Heart left ventricle (tissue), 16 donors: ENCODE results near the gene SMIM5. TPM values are rescaled to one million over a fixed set of nuclear protein-coding genes. Genes with fewer than 3 reads are reported as not detected.

ENCODE experiments used
- ATAC-seq, 4 donors: fragments of 200-7000 bp; cut with Tn5 transposase; one replicate each; pipeline ENCODE4 v1.9.1; 2020 to 2022; ENCODE audit warnings: moderate library complexity in 4 of 4, mild to moderate bottlenecking in 3 of 4, moderate number of reproducible peaks in 1 of 4
- DNase-seq, 5 donors: peaks; one replicate each; pipeline ENCODE4 v3.0.0-alpha.2; 2020
- H3K27ac ChIP-seq, 12 donors: fragments of 200-600 bp; sonication (generic) in 4 of 12; one replicate each; pipeline versions ENCODE4 v1.5.0 to v1.8.0; 2016 to 2022; ENCODE audit warnings: mild to moderate bottlenecking in 2 of 12
- H3K27me3 ChIP-seq, 9 donors: fragments of 200-600 bp; sonication (generic) in 2 of 9; one replicate each; pipeline versions ENCODE4 v1.5.1 to v1.8.0; 2016 to 2022; ENCODE audit warnings: mild to moderate bottlenecking in 3 of 9
- H3K36me3 ChIP-seq, 9 donors: fragments of 200-600 bp; sonication (generic) in 2 of 9; one replicate each; pipeline versions ENCODE4 v1.5.0 to v1.8.0; 2018 to 2022; ENCODE audit warnings: mild to moderate bottlenecking in 2 of 9
- H3K4me1 ChIP-seq, 12 donors: fragments of 200-600 bp; sonication (generic) in 4 of 12; one replicate each; pipeline versions ENCODE4 v1.5.0 to v1.8.0; 2016 to 2022; ENCODE audit warnings: mild to moderate bottlenecking in 3 of 12
- H3K4me3 ChIP-seq, 12 donors: fragments of 200-600 bp; sonication (generic) in 4 of 12; one replicate each; pipeline versions ENCODE4 v1.5.0 to v1.8.0; 2017 to 2022; ENCODE audit warnings: mild to moderate bottlenecking in 9 of 12, moderate library complexity in 4 of 12
- H3K9me3 ChIP-seq, 12 donors: fragments of 200-600 bp; sonication (generic) in 4 of 12; one replicate each; pipeline versions ENCODE4 v1.5.0 to v1.8.0; 2016 to 2022; ENCODE audit warnings: mild to moderate bottlenecking in 1 of 12
- POLR2A ChIP-seq, 2 donors: fragments of 450-650 bp; IDR thresholded peaks; one replicate each; pipeline ENCODE4 v1.6.1; 2017; ENCODE audit warnings: antibody characterized with exemption in 2 of 2, mild to moderate bottlenecking in 2 of 2, moderate library complexity in 2 of 2
- WGBS, 4 donors: extraction: QIAGEN DNeasy Blood & Tissue Kit in 2 of 4; methylation state at CpG; one replicate each; pipeline versions ENCODE4 v1.1.5 to v1.1.7; 2013 to 2018; 5-methylcytosine and 5-hydroxymethylcytosine counted together
- intact Hi-C, 10 donors: fragments of 100-400 bp; cut with DNase I; formaldehyde crosslinking; loops; one replicate each; pipeline versions ENCODE4 v1.11.1 to v1.14.2; 2022
- polyA plus RNA-seq, 2 donors: library from polyadenylated mRNA; stranded (reverse); fragments of 200-250 nt; gene quantifications; one replicate each; pipeline ENCODE4 v1.2.3, GENCODE V29; 2013
- total RNA-seq, 9 donors: library from RNA; depleted of rRNA in 2 of 9; stranded (reverse); fragments of >200 nt in 2 of 9; fragmentation: NEBNext Ultra II Directional in 3 of 9; extraction: Animal tissue kit (Norgen Biotek cat#: 25700) in 3 of 9; gene quantifications; one replicate each; pipeline versions ENCODE4 v1.1.0 to v1.2.4, GENCODE V29; 2016 to 2023
- TF ChIP-seq, protein P1 (sequence below), 12 donors: fragments of 200-600 bp; sonication (generic) in 4 of 12; IDR thresholded peaks; one replicate each; pipeline versions ENCODE4 v1.5.0 to v1.8.0; 2018 to 2022; ENCODE audit warnings: antibody characterized with exemption in 12 of 12, mild to moderate bottlenecking in 5 of 12
- donor health status: ischemic (EF 13 %, LVEDD 7.1; RV severe dilation, severe dysfunction).
- donor health status: healthy with polysubstance abuse.
- donor health status: DM: no; HTN: yes; CAD: no.
- donor health status: DM: no; HTN: no; CAD: no.
- donor health status: ischemic (EF 25% LVEDD 6.9; RV normal size, moderate dysfunction).
- donor health status: ischemic (EF 25% LVEDD 5.7; RV mildly dilated, moderate dysfunction).
- donor health status: healthy.
- donor health status: DM: yes; HTN: yes; CAD: no.
- donor health status: ischemic (EF 35%, LVEDD 5.7; RV mildly dilated, moderate dysfunction).
- donor health status: nonischemic (EF 11% LVEDD 7.7; RV severe dilation, severe dysfunction).
- donor health status: DM: yes; HTN: yes; CAD: no.
- donor health status: PGD.
- donor health status: ischemic (EF 29% LVEDD 5.4; RV normal size, mild dysfunction).
- donor health status: nonischemic (EF 23%, LVEDD 6.1; RV moderate dilation, normal function).

The SMIM5 gene
- total and polyA plus RNA-seq, 11 donors: 1.8 to 18.2 (median 6.8) TPM

DNA sequence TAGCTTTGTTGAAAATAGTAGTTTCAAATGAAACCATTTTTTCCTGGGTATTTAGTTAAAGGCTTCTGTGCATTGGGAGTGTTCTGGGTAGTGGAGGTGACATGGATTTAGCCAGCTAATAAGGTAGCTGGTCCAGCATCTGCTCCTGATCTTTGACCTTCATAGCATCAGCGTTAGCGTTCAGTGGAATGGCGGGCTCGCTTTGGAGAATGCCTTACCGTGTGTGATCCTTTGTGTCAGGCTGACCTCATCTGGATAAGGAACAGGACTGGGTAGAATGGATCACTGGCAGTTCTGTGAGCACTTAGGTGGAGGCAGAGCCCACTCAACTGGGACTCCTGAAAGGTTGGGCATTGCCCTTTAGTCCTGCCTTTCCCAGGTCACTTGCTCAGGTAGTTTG is 37.6 kb downstream of the SMIM5 start:
- no peaks in the 10 kb centered on the region for H3K27me3 ChIP-seq
- TF ChIP-seq, protein P1, sequence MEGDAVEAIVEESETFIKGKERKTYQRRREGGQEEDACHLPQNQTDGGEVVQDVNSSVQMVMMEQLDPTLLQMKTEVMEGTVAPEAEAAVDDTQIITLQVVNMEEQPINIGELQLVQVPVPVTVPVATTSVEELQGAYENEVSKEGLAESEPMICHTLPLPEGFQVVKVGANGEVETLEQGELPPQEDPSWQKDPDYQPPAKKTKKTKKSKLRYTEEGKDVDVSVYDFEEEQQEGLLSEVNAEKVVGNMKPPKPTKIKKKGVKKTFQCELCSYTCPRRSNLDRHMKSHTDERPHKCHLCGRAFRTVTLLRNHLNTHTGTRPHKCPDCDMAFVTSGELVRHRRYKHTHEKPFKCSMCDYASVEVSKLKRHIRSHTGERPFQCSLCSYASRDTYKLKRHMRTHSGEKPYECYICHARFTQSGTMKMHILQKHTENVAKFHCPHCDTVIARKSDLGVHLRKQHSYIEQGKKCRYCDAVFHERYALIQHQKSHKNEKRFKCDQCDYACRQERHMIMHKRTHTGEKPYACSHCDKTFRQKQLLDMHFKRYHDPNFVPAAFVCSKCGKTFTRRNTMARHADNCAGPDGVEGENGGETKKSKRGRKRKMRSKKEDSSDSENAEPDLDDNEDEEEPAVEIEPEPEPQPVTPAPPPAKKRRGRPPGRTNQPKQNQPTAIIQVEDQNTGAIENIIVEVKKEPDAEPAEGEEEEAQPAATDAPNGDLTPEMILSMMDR (IDR thresholded peaks at IDR 0.05): no peak
- TF ChIP-seq POLR2A (IDR thresholded peaks at IDR 0.05): no peak
- intact Hi-C loops: no loop called here
- no peaks in the 10 kb centered on the region for H3K9me3 ChIP-seq
- DNase-seq (no peak), ATAC-seq (no peak)
- peaks cover 0 to 38% (median 26%) of the 10 kb centered on the region in 12 donors for H3K4me1 ChIP-seq
- H3K36me3 ChIP-seq: peaks cover 3 to 65% (median 59%) of the 10 kb centered on the region in 9 donors
- no peak overlapping the region for H3K27ac ChIP-seq
- no peak overlapping the region for H3K4me3 ChIP-seq
- WGBS, 4 donors: 68 to 73% (median 70%) methylated on average over 5 of the region's 5 CpGs

DNA sequence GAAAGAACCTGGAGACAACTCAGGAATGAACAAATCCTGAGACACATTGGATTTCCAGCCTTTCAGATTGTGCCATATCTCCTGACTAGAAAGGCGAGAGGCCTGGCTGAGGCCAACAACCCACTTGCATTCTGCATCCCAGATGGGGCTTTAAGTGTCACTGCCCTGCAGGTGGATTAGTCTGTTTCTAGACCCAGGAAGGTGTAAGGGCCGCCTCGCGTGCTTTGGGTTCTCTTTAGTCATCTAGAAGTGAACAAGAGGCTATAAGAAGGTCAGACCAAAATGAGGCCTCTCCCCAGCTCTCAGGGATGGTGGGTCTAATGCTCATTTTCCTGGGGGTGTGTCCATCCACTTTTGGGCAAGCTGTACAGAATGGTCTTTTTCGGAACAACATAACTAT is 38.8 kb downstream of the SMIM5 start:
- Histone ChIP-seq H3K4me3 (no peak overlapping the region), H3K36me3 (peaks cover 3 to 76% (median 69%) of the 10 kb centered on the region in 9 donors), H3K4me1 (peaks cover 0 to 31% (median 17%) of the 10 kb centered on the region in 12 donors), H3K27ac (no peak overlapping the region), H3K27me3 (no peaks in the 10 kb centered on the region), H3K9me3 (no peaks in the 10 kb centered on the region)
- DNase-seq (no peak), ATAC-seq (no peak)
- intact Hi-C loops: no loop called here
- 87 to 97% (median 95%) methylated on average over 5 of the region's 5 CpGs for WGBS, 4 donors
- TF ChIP-seq, protein P1 (IDR thresholded peaks at IDR 0.05): no peak
- no peak for TF ChIP-seq POLR2A (IDR thresholded peaks at IDR 0.05)

DNA sequence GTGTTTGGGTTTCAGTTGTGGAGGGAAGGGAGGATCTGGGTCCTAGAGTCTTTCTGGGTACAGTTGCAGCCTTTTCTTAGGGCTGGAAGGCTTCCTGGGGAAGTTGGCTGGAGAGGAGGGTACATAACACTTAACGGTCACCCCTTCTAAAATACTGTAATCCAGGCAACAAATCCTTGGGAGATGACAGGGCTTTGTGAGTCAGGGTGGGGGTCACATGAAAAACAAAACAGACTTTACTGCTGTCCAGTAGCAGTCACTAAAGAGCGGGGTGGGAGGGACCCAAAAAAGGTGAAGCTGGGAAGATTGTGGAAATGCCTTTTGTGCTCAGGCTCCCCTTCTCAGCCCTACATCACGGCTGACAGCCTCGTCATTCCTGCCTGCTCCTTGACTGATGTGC is 40.3 kb downstream of the SMIM5 start:
- ATAC-seq (no peak), DNase-seq (no peak)
- TF ChIP-seq, protein P1 (IDR thresholded peaks at IDR 0.05): no peak
- no peak for TF ChIP-seq POLR2A (IDR thresholded peaks at IDR 0.05)
- intact Hi-C loops: no loop called here
- Histone ChIP-seq H3K4me1 (peaks cover 0 to 22% (median 9%) of the 10 kb centered on the region in 12 donors), H3K27ac (no peak overlapping the region), H3K4me3 (no peak overlapping the region), H3K9me3 (no peaks in the 10 kb centered on the region), H3K27me3 (no peaks in the 10 kb centered on the region), H3K36me3 (peaks cover 3 to 81% (median 74%) of the 10 kb centered on the region in 9 donors)
- 75 to 84% (median 83%) methylated on average over 4 of the region's 4 CpGs for WGBS, 4 donors

DNA sequence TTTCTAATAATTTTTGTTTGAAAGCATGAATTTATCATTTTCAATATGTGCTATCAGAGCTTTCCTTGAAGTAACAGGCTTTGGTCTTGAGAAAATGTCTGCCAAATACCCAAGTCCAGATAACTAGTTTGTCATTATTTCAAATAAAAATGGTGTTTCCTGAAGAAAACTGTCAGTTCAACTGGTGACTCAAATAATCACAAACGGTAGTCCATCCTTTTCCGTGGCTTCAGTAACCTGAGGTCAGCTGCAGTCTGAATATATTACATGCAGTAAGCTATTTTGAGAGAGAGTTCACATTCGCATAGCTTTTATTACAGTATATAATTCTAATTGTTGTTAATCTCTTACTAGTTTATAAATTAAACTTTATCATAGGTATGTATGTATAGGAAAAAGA is 43.2 kb downstream of the SMIM5 start:
- H3K27me3 ChIP-seq: no peaks in the 10 kb centered on the region
- DNase-seq (no peak), ATAC-seq (no peak)
- peaks cover 3 to 80% (median 51%) of the 10 kb centered on the region in 9 donors for H3K36me3 ChIP-seq
- H3K4me3 ChIP-seq: no peak overlapping the region
- H3K27ac ChIP-seq: no peak overlapping the region
- WGBS, 4 donors: 62 to 84% (median 75%) methylated on average over 3 of the region's 3 CpGs
- TF ChIP-seq POLR2A (IDR thresholded peaks at IDR 0.05): no peak
- TF ChIP-seq, protein P1 (IDR thresholded peaks at IDR 0.05): no peak
- H3K4me1 ChIP-seq: peaks cover 0 to 28% (median 20%) of the 10 kb centered on the region in 12 donors
- intact Hi-C loops: loop anchor here in 1 of 10 donors (5.0 kb wide), 1 partner anchor 71 kb away; no protein-coding TSS in a partner anchor
- no peaks in the 10 kb centered on the region for H3K9me3 ChIP-seq
